ENCODE measurements around the gene IQGAP2.

GRCh38 chr5:76383126-76383832 lies 19.8 kb upstream of the IQGAP2 start:
- TF ChIP-seq POLR2AphosphoS5 (IDR thresholded peaks at IDR 0.05; ENCODE audit: borderline replicate concordance, low read depth, low read length) (no peak), EZH2 (IDR thresholded peaks at IDR 0.05) (no peak), FOXP2 (optimal IDR thresholded peaks at IDR 0.05; ENCODE audit: control extremely low read depth, extremely low read length, insufficient read depth) (no peak)
